ENCODE data around the gene PCDHGB7. TPM values are rescaled to one million over a fixed set of nuclear protein-coding genes. Genes with fewer than 3 reads are reported as not detected.
"Not testable (repeated sequence)": the region's sequence is repeated elsewhere in the genome, so short reads cannot be mapped to it uniquely, and the experiment has no call there.

Gene PCDHGB7
- under 1 TPM in 1 of 2 donors, not detected in 1; 0.08 TPM for total RNA-seq

DNA sequence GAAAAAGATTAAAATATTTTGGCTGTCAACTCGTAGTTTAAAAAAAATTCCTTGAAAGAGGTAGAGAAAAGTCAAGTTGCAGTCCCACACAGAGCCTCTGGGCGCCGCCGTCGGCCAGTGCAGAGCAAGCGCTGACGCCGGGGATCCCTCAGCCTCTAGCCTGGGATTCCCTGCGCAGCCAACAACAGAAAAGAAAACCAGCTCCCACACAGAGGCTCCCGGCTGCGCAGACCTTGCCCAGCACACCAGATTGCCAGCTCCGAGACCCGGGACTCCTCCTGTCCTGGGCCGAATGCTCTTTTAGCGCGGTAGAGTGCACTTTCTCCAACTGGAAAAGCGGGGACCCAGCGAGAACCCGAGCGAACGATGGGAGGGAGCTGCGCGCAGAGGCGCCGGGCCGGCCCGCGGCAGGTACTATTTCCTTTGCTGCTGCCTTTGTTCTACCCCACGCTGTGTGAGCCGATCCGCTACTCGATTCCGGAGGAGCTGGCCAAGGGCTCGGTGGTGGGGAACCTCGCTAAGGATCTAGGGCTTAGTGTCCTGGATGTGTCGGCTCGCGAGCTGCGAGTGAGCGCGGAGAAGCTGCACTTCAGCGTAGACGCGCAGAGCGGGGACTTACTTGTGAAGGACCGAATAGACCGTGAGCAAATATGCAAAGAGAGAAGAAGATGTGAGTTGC is at the start of gene PCDHGB7:
Gene PCDHGB7 (plus strand): TSS at position 184 of the 679 bp plus-strand sequence. CDS start 183 bp downstream, at position 367.
- ATAC-seq (peak; percentile 80 to 81), DNase-seq (ENCODE audit: low spot score in 2 of 2) (peak in 1 of 2 donors; percentile 60)
- peak within 1 kb of the TSS in 1 of 2 donors; percentile 77 for H3K27ac Mint-ChIP-seq
- peaks cover 67 to 75% of the 10 kb centered on the region in 2 donors for H3K36me3 Mint-ChIP-seq
- H3K9me3 Mint-ChIP-seq, result peaks cover 20 to 32% of the 10 kb centered on the region in 2 donors

DNA sequence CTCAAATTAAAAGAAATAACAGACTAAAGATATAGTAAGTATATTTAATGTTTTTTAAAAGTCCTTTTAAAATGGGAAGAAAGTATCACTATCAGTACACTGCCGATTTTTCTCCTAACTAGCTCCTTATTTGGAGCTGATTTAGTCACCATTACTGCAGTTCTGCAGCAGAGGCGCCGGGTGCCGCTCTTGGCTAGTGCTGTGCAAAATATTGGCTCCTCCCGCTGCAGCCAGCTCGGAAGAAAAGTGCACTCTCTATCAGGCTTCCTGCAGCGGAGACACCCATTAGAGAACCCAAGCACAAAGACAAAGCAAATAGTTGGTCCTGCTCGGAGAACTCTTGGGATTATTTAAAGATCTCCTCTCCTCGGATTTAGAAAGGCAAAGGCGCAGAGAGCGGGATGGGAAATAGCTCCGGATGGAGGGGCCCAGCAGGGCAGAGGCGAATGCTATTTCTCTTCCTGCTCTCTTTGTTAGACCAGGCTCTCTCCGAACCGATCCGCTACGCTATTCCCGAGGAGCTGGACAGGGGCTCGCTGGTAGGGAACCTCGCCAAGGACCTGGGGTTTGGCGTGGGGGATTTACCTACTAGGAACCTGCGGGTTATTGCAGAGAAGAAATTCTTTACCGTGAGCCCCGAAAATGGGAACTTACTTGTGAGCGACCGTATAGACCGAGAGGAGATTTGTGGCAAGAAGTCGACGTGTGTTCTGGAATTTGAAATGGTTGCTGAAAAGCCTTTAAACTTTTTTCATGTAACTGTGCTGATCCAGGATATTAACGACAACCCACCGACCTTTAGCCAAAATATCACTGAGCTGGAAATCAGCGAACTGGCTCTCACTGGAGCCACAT is 47.3 kb upstream of the PCDHGB7 start, which contains the start of gene PCDHGB3:
Gene PCDHGB3 (plus strand): TSS at position 249 of the 855 bp plus-strand sequence. CDS start 153 bp downstream, at position 402.
- ATAC-seq (peak; percentile 37 to 69), DNase-seq (ENCODE audit: low spot score in 2 of 2) (no peak)
- Mint-ChIP-seq H3K9me3 (peaks cover 25 to 40% of the 10 kb centered on the region in 2 donors), H3K36me3 (peaks cover 49 to 55% of the 10 kb centered on the region in 2 donors), H3K27ac (peak within 1 kb of the TSS in 1 of 2 donors; percentile 36)

- DNase-seq (ENCODE audit: low spot score in 2 of 2) (no peak), ATAC-seq (no peak)
- Mint-ChIP-seq H3K9me3 (peaks cover 18 to 33% of the 10 kb centered on the region in 2 donors), H3K36me3 (peaks cover 52 to 53% of the 10 kb centered on the region in 2 donors), H3K27ac (no peak overlapping the region)
These were observed 45.7 kb upstream of the PCDHGB7 start for GRCh38 chr5:141371572-141372475.

GRCh38 chr5:141373673-141374317 is 43.7 kb upstream of the PCDHGB7 start, which contains the start of gene PCDHGA6:
Gene PCDHGA6 (plus strand): TSS chr5:141373891. CDS start chr5:141374084, 193 bp downstream.
- DNase-seq (ENCODE audit: low spot score in 2 of 2) (no peak), ATAC-seq (no peak)
- H3K27ac Mint-ChIP-seq, result no peak within 1 kb of the TSS
- H3K36me3 Mint-ChIP-seq, result peaks cover 52 to 53% of the 10 kb centered on the region in 2 donors
- peaks cover 18 to 33% of the 10 kb centered on the region in 2 donors for H3K9me3 Mint-ChIP-seq

DNA sequence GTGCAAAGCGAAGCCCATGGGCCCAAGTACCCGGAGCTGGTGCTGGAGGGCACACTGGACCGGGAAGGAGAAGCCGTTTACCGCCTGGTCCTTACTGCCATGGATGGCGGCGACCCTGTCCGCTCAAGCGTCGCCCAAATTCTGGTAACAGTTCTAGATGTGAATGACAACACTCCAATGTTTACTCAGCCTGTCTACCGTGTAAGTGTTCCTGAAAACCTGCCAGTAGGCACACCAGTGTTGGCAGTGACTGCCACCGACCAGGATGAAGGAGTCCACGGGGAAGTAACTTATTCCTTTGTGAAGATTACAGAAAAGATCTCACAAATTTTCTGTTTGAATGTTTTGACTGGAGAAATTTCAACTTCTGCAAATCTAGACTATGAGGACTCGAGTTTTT is 42.9 kb upstream of the PCDHGB7 start:
- ATAC-seq, result no peak
- no peak for DNase-seq (ENCODE audit: low spot score in 2 of 2)
- H3K9me3 Mint-ChIP-seq, result peaks cover 18 to 33% of the 10 kb centered on the region in 2 donors
- peaks cover 52 to 53% of the 10 kb centered on the region in 2 donors for H3K36me3 Mint-ChIP-seq
- H3K27ac Mint-ChIP-seq, result no peak overlapping the region

GRCh38 chr5:141375444-141376155 is 41.9 kb upstream of the PCDHGB7 start:
- Mint-ChIP-seq H3K36me3 (peaks cover 46 to 51% of the 10 kb centered on the region in 2 donors), H3K9me3 (peaks cover 18 to 32% of the 10 kb centered on the region in 2 donors)
- not testable (repeated sequence) for ATAC-seq

GRCh38 chr5:141382469-141383294 is 34.8 kb upstream of the PCDHGB7 start, which contains the start of gene PCDHGA7:
Gene PCDHGA7 (plus strand): TSS chr5:141382742. CDS start chr5:141382900, 158 bp downstream.
- no peak for ATAC-seq
- Mint-ChIP-seq H3K9me3 (peaks cover 4% of the 10 kb centered on the region in 2 donors), H3K36me3 (peaks cover 30 to 31% of the 10 kb centered on the region in 2 donors), H3K27ac (peak within 1 kb of the TSS in 1 of 2 donors; percentile 44)
- no peak for DNase-seq (ENCODE audit: low spot score in 2 of 2)

More at GRCh38 chr5:141375444-141376155, 41.9 kb upstream of the PCDHGB7 start:
- DNase-seq (ENCODE audit: low spot score in 2 of 2); H3K27ac Mint-ChIP-seq: not testable (repeated sequence)

- ATAC-seq, result no peak
- no peak overlapping the region for H3K27ac Mint-ChIP-seq
- peaks cover 33% of the 10 kb centered on the region in 2 donors for H3K36me3 Mint-ChIP-seq
- DNase-seq (ENCODE audit: low spot score in 2 of 2), result no peak
- peaks cover 4 to 6% of the 10 kb centered on the region in 2 donors for H3K9me3 Mint-ChIP-seq
These were observed 34.1 kb upstream of the PCDHGB7 start for GRCh38 chr5:141383345-141383744.

DNA sequence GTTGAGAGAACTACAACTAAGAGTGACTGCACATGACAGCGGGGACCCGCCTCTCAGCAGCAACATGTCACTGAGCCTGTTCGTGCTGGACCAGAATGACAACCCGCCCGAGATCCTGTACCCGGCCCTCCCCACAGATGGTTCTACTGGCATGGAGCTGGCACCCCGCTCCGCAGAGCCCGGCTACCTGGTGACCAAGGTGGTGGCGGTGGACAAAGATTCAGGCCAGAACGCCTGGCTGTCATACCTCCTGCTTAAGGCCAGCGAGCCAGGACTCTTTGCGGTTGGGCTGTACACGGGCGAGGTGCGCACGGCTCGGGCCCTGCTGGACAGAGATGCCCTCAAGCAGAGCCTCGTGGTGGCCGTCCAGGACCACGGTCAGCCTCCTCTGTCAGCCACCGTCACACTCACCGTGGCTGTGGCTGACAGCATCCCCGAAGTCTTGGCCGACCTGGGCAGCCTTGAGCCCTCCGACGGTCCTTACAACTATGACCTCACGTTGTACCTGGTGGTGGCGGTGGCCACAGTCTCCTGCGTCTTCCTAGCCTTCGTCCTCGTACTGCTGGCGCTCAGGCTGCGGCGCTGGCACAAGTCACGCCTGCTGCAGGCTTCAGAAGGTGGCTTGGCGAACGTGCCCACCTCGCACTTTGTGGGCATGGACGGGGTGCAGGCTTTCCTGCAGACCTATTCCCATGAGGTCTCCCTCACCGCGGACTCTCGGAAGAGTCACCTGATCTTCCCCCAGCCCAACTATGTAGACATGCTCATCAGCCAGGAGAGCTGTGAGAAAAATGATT is 32.8 kb upstream of the PCDHGB7 start:
- no peak overlapping the region for H3K27ac Mint-ChIP-seq
- ATAC-seq, result no peak
- H3K36me3 Mint-ChIP-seq, result peaks cover 44 to 46% of the 10 kb centered on the region in 2 donors
- DNase-seq (ENCODE audit: low spot score in 2 of 2), result no peak
- H3K9me3 Mint-ChIP-seq, result peaks cover 12 to 14% of the 10 kb centered on the region in 2 donors

GRCh38 chr5:141387557-141388311 is 29.7 kb upstream of the PCDHGB7 start, which contains the start of gene PCDHGB4:
Gene PCDHGB4 (plus strand): TSS chr5:141387698. CDS start chr5:141387885, 187 bp downstream.
- H3K27ac Mint-ChIP-seq; DNase-seq (ENCODE audit: low spot score in 2 of 2): not testable (repeated sequence)
- ATAC-seq, result peak; percentile 68 to 75
- peaks cover 51 to 53% of the 10 kb centered on the region in 2 donors for H3K36me3 Mint-ChIP-seq
- peaks cover 19 to 25% of the 10 kb centered on the region in 2 donors for H3K9me3 Mint-ChIP-seq

DNA sequence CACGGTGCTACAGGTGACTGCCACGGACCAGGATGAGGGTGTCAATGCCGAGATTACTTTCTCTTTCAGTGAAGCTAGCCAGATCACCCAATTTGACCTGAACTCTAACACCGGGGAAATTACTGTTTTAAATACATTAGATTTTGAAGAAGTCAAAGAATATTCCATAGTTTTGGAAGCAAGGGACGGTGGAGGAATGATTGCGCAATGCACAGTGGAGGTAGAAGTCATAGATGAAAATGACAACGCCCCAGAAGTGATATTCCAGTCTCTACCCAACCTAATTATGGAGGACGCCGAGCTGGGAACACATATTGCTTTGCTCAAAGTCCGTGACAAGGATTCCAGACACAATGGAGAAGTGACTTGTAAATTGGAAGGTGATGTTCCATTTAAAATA is 28.8 kb upstream of the PCDHGB7 start:
- peaks cover 15 to 23% of the 10 kb centered on the region in 2 donors for H3K9me3 Mint-ChIP-seq
- ATAC-seq, result no peak
- peaks cover 49 to 53% of the 10 kb centered on the region in 2 donors for H3K36me3 Mint-ChIP-seq
- DNase-seq (ENCODE audit: low spot score in 2 of 2), result no peak
- H3K27ac Mint-ChIP-seq, result no peak overlapping the region

GRCh38 chr5:141389153-141390042 is 28.1 kb upstream of the PCDHGB7 start:
- Mint-ChIP-seq H3K36me3 (peaks cover 50 to 56% of the 10 kb centered on the region in 2 donors), H3K27ac (peak overlapping the region in 1 of 2 donors; percentile 44), H3K9me3 (peaks cover 21 to 27% of the 10 kb centered on the region in 2 donors)
- no peak for DNase-seq (ENCODE audit: low spot score in 2 of 2)
- no peak for ATAC-seq

Measured in activated naive CD4-positive, alpha-beta T cell treated with anti-CD3 and anti-CD28 coated beads, Interleukin-2, amount 50 U/mL, for 72 hours (primary cell).